BJ (cell line): ENCODE data around the gene RCAN1. TPM values are rescaled to one million over a fixed set of nuclear protein-coding genes. Genes with fewer than 3 reads are reported as not detected.

Experiments
- CTCF ChIA-PET: fragments of 350-600 bp; formaldehyde crosslinking; extraction: SDS; loops from one replicate; lab custom pipeline; 2021; ENCODE audit warnings: antibody characterized with exemption, inconsistent platforms; lab: Yijun Ruan, JAX
- POLR2A ChIA-PET: fragments of 300-600 bp; sonication (Branson Sonifier 250); formaldehyde crosslinking; extraction: SDS; loops from one replicate; lab custom pipeline; 2021; ENCODE audit warnings: antibody characterized with exemption; lab: Charles Lee
- DNase-seq: peaks from one replicate; pipeline ENCODE4 v3.0.0-alpha.2; 2011; ENCODE audit warnings: low read depth
- H3K27me3 ChIP-seq: 2 replicates; pipeline ENCODE4 v1.6.0; 2011; ENCODE audit warnings: low read length; ENCODE audit not compliant: control insufficient read depth, insufficient read depth
- H3K36me3 ChIP-seq: 2 replicates; pipeline ENCODE4 v1.5.1; 2011; ENCODE audit warnings: low read length; ENCODE audit not compliant: control insufficient read depth, insufficient read depth
- H3K4me3 ChIP-seq: 2 replicates; pipeline ENCODE4 v1.5.1; 2011; ENCODE audit warnings: low read depth, mild to moderate bottlenecking, control low read depth, low read length
- CTCF ChIP-seq: IDR thresholded peaks from 2 replicates; pipeline ENCODE4 v1.5.1; 2011; ENCODE audit warnings: low read depth, mild to moderate bottlenecking, control low read depth, inconsistent platforms, low read length, moderate library complexity; ENCODE audit not compliant: insufficient read depth
- polyA plus RNA-seq: library from polyadenylated mRNA; depleted of rRNA; stranded (reverse); fragments of >200 nt; gene quantifications from 2 replicates; pipeline ENCODE4 v1.2.3, GENCODE V29; 2011

The RCAN1 gene
- polyA plus RNA-seq, 1 experiment = 56.2 TPM

DNA sequence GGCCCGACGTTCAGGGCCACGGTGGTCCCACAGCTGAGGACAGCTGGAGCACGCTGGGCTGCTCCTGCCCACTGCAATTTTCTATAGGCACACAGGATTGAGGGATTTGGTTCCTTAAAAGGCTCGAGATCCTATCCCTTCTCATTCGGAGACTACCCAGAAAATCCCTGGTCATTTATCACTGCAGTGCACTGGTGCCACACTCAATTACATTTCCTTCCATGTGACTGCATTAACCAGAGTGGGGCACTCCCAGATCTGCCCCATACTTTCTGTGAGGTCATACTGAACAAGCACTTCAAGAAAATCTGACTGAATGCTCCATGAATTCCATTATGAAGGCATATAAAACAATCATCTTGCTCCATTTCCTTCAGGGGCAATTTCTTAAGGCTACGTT, 53.1 kb downstream of the RCAN1 start:
- TF ChIP-seq CTCF = no peak
- H3K4me3 ChIP-seq = no peak overlapping the region
- no peak for DNase-seq
- H3K27me3 ChIP-seq = no peaks in the 10 kb centered on the region
- no peaks in the 10 kb centered on the region for H3K36me3 ChIP-seq
- ChIA-PET POLR2A (no interaction called here), CTCF (no interaction called here)

DNA sequence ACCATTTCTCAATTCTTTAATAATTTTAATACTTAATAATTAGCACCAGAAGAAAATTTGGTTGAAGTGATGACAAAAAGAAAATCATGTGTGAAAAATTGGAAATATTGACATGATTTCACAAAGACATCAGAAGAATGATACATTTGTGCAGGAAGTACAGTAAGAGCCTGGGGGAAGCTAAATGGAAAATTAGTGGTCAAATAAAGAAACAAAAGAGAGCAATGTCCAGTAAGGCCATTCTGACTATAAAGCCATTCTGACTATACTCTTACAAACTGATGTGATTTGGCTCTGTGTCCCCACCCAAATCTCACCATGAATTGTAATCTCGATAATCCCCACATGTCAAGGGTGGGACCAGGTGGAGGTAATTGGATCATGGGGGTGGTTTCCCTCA, 54.3 kb downstream of the RCAN1 start:
- CTCF ChIA-PET = interaction anchor here (0.8 to 2.2 kb wide), 2 partner anchors 8 to 12 kb away, joined by 3 to 8 read pairs; no protein-coding TSS in a partner anchor
- POLR2A ChIA-PET = no interaction called here
- TF ChIP-seq CTCF = no peak
- no peak for DNase-seq
- Histone ChIP-seq H3K4me3 (no peak overlapping the region), H3K27me3 (no peaks in the 10 kb centered on the region), H3K36me3 (no peaks in the 10 kb centered on the region)

- TF ChIP-seq CTCF = no peak
- ChIA-PET POLR2A (no interaction called here), CTCF (interaction anchor here (2.2 kb wide), 1 partner anchor 9 kb away, joined by 8 read pairs; no protein-coding TSS in a partner anchor)
- Histone ChIP-seq H3K36me3 (no peaks in the 10 kb centered on the region), H3K4me3 (no peak overlapping the region), H3K27me3 (no peaks in the 10 kb centered on the region)
- DNase-seq = no peak
Measured at GRCh38 chr21:34560021-34560420, 54.9 kb downstream of the RCAN1 start.

DNA sequence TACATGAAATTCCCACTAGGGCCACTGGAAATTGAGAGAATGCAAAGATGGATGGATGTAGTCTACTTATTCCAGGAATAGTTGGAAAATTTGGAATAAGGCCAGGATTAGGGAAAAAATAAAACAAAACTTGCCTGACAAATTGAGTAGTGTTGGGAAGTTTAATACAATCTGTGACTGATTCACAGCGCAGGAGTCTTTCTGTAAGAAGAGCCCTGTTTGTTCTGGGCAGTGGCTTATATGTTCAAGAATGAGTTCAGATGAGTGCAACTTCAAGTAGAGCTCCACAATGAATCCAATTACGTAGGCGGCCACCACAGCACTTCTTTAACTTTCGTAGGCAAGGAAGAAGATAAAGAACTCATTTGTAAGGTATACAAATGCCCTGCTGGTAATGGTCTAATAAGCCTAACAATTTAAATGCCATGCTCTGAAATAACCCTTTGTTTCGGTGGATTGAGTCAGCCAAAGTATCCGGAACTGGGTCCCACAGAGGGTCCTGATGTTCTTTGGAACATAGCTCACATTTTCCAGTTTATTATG, 55.8 kb downstream of the RCAN1 start:
- Histone ChIP-seq H3K27me3 (no peaks in the 10 kb centered on the region), H3K4me3 (no peak overlapping the region)
- CTCF ChIA-PET = interaction anchor here (1.0 to 2.2 kb wide), 4 partner anchors 10 to 23 kb away, joined by 3 to 8 read pairs (median 4); no protein-coding TSS in a partner anchor

DNA sequence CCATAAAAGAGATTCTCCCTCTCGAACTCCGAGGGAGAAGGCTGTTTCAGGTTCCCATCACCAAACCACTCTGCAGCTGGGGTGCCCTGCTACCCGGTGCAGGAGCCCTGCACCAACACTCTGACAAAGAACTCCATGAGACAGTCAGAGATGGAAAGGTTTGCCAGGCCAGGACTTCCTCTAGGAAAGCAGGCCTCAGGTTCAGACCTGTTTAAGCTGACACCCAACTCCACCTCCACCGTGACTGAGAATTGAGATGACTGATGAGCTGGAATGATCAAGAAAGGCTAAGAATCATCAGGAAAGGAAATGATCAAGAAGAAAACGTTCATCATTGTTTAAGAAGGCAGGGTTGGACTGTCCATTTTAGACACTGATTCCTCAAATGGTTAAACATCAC, 56.7 kb downstream of the RCAN1 start:
- no peak for DNase-seq
- ChIA-PET CTCF (interaction anchor here (1.3 to 1.4 kb wide), 2 partner anchors 13 to 24 kb away, joined by 3 to 4 read pairs; no protein-coding TSS in a partner anchor), POLR2A (no interaction called here)
- no peaks in the 10 kb centered on the region for H3K36me3 ChIP-seq
- TF ChIP-seq CTCF = no peak
- no peak overlapping the region for H3K4me3 ChIP-seq
- H3K27me3 ChIP-seq = no peaks in the 10 kb centered on the region

More for the DNA sequence above, 55.8 kb downstream of the RCAN1 start:
- no peaks in the 10 kb centered on the region for H3K36me3 ChIP-seq
- POLR2A ChIA-PET = interaction anchor here (0.6 kb wide), 1 partner anchor 32 kb away, joined by 4 read pairs; no protein-coding TSS in a partner anchor
- DNase-seq = no peak
- no peak for TF ChIP-seq CTCF
